Vagina (tissue), 2 donors: ENCODE measurements around the gene PARD3.

ENCODE experiments used
- CTCF ChIP-seq, 3 experiments: fragments of 450-650 bp in 2 of 3; fragments of 200-600 bp in 1 of 3; sonication (generic) in 1 of 3; IDR thresholded peaks; one replicate each; pipeline ENCODE4 v1.5.1; 2017 to 2019; ENCODE audit warnings: antibody characterized with exemption in 3 of 3, mild to moderate bottlenecking in 2 of 3, moderate library complexity in 2 of 3
- POLR2A ChIP-seq, 2 donors: fragments of 450-650 bp; IDR thresholded peaks; one replicate each; pipeline ENCODE4 v1.6.1; 2017; ENCODE audit warnings: antibody characterized with exemption in 2 of 2, mild to moderate bottlenecking in 2 of 2, moderate library complexity in 2 of 2

GRCh38 chr10:34254596-34254995 lies 560.5 kb downstream of the PARD3 start:
- TF ChIP-seq CTCF (IDR thresholded peaks at IDR 0.05): no peak
- no peak for TF ChIP-seq POLR2A (IDR thresholded peaks at IDR 0.05)
